Small intestine (tissue), 7 donors: Measurements from ENCODE around the gene ELF3. TPM values are rescaled to one million over a fixed set of nuclear protein-coding genes. Genes with fewer than 3 reads are reported as not detected.
A peak's percentile ranks its signal among the peaks of the same experiment; 100 is the strongest.

Source experiments
- DNase-seq, 2 donors: peaks; one replicate each; pipeline versions ENCODE4 v3.0.0 to v3.0.0-alpha.2; 2013
- FAIRE-seq: peaks from 2 replicates; lab custom pipeline; 2012; peaks lifted over from hg19 to GRCh38; lab: Jason Lieb, UNC
- H3K27ac ChIP-seq, 3 donors: one replicate each; pipeline ENCODE4 v1.5.1; 2013; ENCODE audit warnings: low read length in 2 of 3, mild to moderate bottlenecking in 2 of 3, control low read depth in 1 of 3, inconsistent platforms in 1 of 3, low read depth in 1 of 3, moderate library complexity in 1 of 3
- H3K27me3 ChIP-seq, 3 donors: one replicate each; pipeline ENCODE4 v1.6.1; 2013; ENCODE audit warnings: low read length in 3 of 3, inconsistent platforms in 1 of 3; ENCODE audit not compliant: control insufficient read depth in 3 of 3, insufficient read depth in 3 of 3
- H3K36me3 ChIP-seq, 3 donors: one replicate each; pipeline ENCODE4 v1.6.1; 2013; ENCODE audit warnings: low read length in 3 of 3, inconsistent platforms in 1 of 3, low read depth in 1 of 3, mild to moderate bottlenecking in 1 of 3, moderate library complexity in 1 of 3; ENCODE audit not compliant: control insufficient read depth in 3 of 3, insufficient read depth in 2 of 3
- H3K4me1 ChIP-seq, 3 donors: one replicate each; pipeline ENCODE4 v1.6.1; 2013; ENCODE audit warnings: low read length in 2 of 3, inconsistent platforms in 1 of 3, low read depth in 1 of 3, mild to moderate bottlenecking in 1 of 3, moderate library complexity in 1 of 3; ENCODE audit not compliant: control insufficient read depth in 3 of 3, insufficient read depth in 2 of 3
- H3K4me3 ChIP-seq, 3 donors: one replicate each; pipeline ENCODE4 v1.5.1; 2013; ENCODE audit warnings: low read length in 3 of 3, control low read depth in 1 of 3, inconsistent platforms in 1 of 3, low read depth in 1 of 3, mild to moderate bottlenecking in 1 of 3, moderate library complexity in 1 of 3
- H3K9me3 ChIP-seq, 2 donors: one replicate each; pipeline ENCODE4 v1.6.1; 2013; ENCODE audit warnings: low read depth in 1 of 2, low read length in 1 of 2; ENCODE audit not compliant: control insufficient read depth in 2 of 2, insufficient read depth in 1 of 2
- WGBS, 3 donors: extraction: QIAGEN DNeasy Blood & Tissue Kit; methylation state at CpG; one replicate each; pipeline ENCODE4 v1.1.7; 2013; 5-methylcytosine and 5-hydroxymethylcytosine counted together
- polyA plus RNA-seq, 4 donors: library from polyadenylated mRNA; stranded (reverse) in 3 of 4; unstranded in 1 of 4; fragments of 200-250 nt in 3 of 4; fragments of 120-200 nt in 1 of 4; gene quantifications; one replicate each; pipeline versions ENCODE4 v1.2.1 to v1.2.3, GENCODE V29; 2013
- donor health status: healthy with polysubstance abuse.
- donor health status: control.
- donor health status: control.
- donor health status: Bipolar disorder and iron deficiency.
- donor health status: healthy.

ELF3 gene
- polyA plus RNA-seq, 4 donors, result 261 to 708 (median 441) TPM

DNA sequence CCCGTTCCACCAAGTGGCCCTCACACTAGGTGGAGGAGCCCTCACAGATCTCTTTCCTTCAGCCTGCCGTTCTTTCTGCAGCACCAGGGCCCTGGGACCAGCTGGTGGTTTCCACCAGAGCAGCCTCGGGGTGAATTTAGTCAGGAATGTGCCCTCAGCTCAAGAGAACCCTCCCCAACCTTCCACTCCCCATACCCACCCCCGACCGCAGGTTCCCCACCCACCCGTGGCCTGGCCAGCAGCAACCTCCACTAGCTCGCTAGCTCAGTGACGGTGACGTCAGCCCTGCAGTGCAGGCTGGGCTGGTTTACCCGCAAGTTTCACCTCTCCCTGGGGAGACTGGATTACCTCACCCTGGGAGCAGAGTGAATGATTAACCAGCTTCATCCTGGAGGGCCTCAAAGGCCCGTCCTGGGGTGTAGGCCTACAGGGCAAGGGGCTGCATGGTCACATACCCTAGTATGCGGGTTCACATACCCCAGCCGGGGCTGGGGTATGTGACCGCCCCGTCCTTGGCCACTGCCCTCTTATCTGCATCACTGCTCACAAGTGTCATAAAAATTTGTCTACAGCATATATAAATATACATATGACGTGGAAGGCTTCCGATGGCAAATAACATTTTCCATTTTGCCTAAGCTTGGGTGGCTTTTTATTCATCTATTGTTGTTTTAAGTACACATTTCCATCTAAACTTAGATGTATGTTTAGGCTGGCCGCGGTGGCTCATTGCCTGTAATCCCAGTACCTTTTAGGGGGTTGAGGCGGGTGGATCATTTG lies 24.5 kb downstream of the ELF3 start:
- Histone ChIP-seq H3K4me3 (peak overlapping the region in 1 of 3 donors; percentile 6), H3K27me3 (no peaks in the 10 kb centered on the region), H3K27ac (peak overlapping the region; percentile 93 to 98 (median 97)), H3K36me3 (no peaks in the 10 kb centered on the region), H3K9me3 (peaks cover 0 to 5% of the 10 kb centered on the region in 2 donors), H3K4me1 (peaks cover 0 to 42% (median 9%) of the 10 kb centered on the region in 3 donors)
- FAIRE-seq (no peak), DNase-seq (peak; percentile 98)
- 16 to 42% (median 28%) methylated on average over 19 to 20 of the region's 20 CpGs for WGBS, 3 donors

DNA sequence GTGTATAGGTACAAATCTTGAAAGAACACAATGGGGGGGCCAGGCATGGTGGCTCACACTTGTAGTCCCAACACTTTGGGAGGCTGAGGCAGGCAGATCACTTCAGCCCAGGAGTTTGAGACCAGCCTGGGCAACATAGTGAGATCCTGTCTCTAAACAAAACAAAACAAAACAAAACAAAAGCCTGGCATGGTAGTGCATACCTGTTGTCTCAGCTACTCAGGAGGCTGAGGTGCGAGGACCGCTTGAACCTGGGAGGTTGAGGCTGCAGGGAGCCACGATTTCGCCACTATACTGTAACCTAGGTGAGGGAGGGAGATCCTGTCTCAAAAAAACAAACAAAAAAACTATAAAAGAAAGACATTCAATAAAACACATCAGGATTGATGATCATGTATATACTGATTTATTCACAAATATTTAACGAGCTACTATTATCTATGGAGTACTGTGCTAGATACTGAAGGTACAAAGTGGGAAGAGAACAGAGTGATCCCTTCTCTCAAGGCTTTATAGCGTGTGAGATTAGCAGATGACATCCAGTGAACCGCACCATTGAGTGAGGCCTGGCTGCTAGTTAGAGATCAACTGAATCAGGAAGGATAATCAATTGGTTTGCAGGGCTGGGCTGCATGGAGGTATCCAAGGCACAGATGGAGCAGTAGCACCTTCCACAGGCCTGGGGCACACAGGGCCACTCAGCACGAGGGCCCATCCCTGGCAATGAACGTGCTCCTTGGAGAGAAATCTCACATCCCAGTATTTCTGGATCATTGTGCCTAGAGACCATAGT lies 26.4 kb downstream of the ELF3 start:
- Histone ChIP-seq H3K27ac (peak overlapping the region; percentile 73 to 98 (median 80)), H3K4me1 (peaks cover 0 to 34% (median 9%) of the 10 kb centered on the region in 3 donors), H3K9me3 (peaks cover 0 to 5% of the 10 kb centered on the region in 2 donors), H3K36me3 (no peaks in the 10 kb centered on the region), H3K27me3 (no peaks in the 10 kb centered on the region), H3K4me3 (no peak overlapping the region)
- FAIRE-seq, result no peak
- WGBS, 3 donors, result 59 to 80% (median 74%) methylated on average over 9 of the region's 9 CpGs
- DNase-seq, result peak in 1 of 2 donors; percentile 92

- 71 to 83% (median 77%) methylated on average over 4 of the region's 4 CpGs for WGBS, 3 donors
- peaks cover 0 to 44% (median 9%) of the 10 kb centered on the region in 3 donors for H3K4me1 ChIP-seq
- no peaks in the 10 kb centered on the region for H3K27me3 ChIP-seq
- peak overlapping the region; percentile 9 to 98 (median 38) for H3K27ac ChIP-seq
- FAIRE-seq, result no peak
- H3K4me3 ChIP-seq, result no peak overlapping the region
- H3K9me3 ChIP-seq, result peaks cover 0 to 5% of the 10 kb centered on the region in 2 donors
- no peaks in the 10 kb centered on the region for H3K36me3 ChIP-seq
- peak; percentile 50 to 72 for DNase-seq
Observed at GRCh38 chr1:202037706-202038296, 27.4 kb downstream of the ELF3 start.

GRCh38 chr1:202038688-202039346 lies 28.4 kb downstream of the ELF3 start:
- no peaks in the 10 kb centered on the region for H3K27me3 ChIP-seq
- FAIRE-seq (no peak), DNase-seq (no peak)
- H3K4me1 ChIP-seq, result peaks cover 0 to 45% (median 8%) of the 10 kb centered on the region in 3 donors
- H3K36me3 ChIP-seq, result no peaks in the 10 kb centered on the region
- 86 to 90% (median 87%) methylated on average over 2 of the region's 2 CpGs for WGBS, 3 donors
- H3K9me3 ChIP-seq, result peaks cover 0 to 5% of the 10 kb centered on the region in 2 donors
- no peak overlapping the region for H3K4me3 ChIP-seq
- H3K27ac ChIP-seq, result no peak overlapping the region

DNA sequence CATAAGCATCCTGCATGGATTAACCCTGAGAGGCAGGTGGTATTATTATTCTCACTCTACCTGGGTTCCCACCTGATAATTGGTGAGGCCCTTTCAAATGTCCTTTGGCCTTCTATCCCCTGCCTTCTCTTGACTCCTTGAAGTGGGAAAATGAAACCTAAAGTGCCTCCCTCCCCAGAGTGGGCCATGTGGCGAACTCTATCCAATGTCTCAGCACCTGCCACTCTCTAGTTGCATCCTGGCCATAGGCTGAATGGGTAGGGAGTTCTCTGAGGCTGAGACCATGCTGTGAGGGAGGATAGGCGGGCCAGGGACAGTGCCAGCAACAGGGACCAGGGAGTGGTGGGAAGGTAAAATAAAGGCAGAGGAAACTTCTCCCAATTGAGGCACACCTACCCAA lies 35.3 kb downstream of the ELF3 start:
- Histone ChIP-seq H3K36me3 (peaks cover 0 to 2% (median 0%) of the 10 kb centered on the region in 3 donors), H3K4me3 (no peak overlapping the region), H3K9me3 (no peaks in the 10 kb centered on the region), H3K4me1 (peaks cover 4 to 56% (median 6%) of the 10 kb centered on the region in 3 donors), H3K27me3 (no peaks in the 10 kb centered on the region), H3K27ac (peak overlapping the region; percentile 82 to 99 (median 97))
- FAIRE-seq (no peak), DNase-seq (peak; percentile 61 to 64)
- 5 to 60% (median 28%) methylated on average over 2 of the region's 2 CpGs for WGBS, 3 donors

DNA sequence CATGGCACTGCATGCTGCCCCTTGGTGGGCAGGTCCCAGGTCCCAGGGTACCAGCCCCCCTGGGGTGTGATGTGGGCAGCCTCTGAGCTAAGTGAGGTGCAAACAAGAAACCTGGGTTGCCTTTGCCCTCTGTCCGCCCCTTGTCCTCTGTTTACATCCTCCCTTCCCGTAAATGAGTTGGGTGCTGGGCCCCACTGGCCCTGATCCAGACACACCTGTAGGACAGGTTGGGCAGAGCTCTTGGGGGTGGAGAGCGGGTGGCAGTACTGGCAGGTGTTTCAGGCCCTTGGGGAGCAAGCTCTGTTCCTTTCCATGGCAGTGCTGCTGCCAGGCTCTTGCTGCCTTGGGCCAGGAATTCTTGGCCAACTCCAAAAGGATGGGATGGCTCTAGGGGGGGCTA lies 35.8 kb downstream of the ELF3 start:
- Histone ChIP-seq H3K9me3 (no peaks in the 10 kb centered on the region), H3K27me3 (no peaks in the 10 kb centered on the region), H3K4me1 (peaks cover 4 to 56% (median 6%) of the 10 kb centered on the region in 3 donors), H3K36me3 (peaks cover 0 to 2% (median 0%) of the 10 kb centered on the region in 3 donors), H3K27ac (peak overlapping the region; percentile 82 to 99 (median 97)), H3K4me3 (no peak overlapping the region)
- peak; percentile 94 to 99 for DNase-seq
- WGBS, 3 donors, result 24 to 62% (median 32%) methylated on average over 3 of the region's 3 CpGs
- no peak for FAIRE-seq

DNA sequence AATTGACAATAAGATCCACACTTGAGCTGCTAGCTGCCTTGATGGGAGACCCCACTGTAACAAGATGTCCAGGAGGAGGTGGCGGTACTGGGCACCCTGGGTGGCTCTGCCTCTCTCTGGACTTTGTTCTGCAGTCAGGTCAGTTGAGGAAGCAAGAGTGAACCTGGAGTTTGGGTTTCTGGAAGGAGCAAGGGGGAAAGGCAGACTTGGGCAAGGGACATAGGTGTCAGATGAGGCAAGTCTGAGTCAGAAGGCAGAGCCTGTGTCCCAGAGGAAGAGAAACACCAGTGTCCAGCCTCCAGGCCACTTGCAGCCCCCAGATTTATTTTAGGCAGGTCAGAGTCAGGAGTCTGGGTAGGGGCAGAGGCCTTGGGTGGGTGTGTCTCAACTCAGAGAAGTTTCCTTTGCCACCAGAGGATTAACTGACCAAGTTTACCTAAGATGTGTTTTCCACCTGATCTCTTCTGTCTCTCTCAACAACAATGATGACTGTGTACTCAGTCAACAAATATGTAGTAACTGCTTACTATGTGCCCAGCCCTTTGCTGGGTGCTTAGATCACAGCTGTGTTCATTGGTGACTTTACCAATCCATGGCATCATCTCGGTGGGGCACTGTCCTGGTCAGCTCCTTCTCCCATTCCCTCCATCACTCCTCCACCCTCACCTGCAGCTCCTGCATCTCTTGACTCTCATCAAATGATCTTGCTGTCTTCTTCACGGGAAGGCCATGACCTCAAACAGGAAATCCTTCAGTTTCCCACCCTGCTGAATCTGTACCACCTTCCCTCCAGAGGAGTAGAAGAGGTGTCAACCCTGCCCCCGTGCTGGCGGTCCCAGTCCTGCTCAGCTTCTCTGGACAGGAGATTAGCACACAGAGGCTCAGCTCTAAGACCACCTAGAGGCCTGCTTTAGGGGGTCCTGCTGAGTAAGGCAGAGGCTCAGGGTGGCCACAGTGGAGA lies 36.6 kb downstream of the ELF3 start:
- Histone ChIP-seq H3K27me3 (no peaks in the 10 kb centered on the region), H3K4me1 (peaks cover 4 to 54% (median 6%) of the 10 kb centered on the region in 3 donors), H3K9me3 (no peaks in the 10 kb centered on the region), H3K4me3 (no peak overlapping the region), H3K36me3 (peaks cover 0 to 2% (median 0%) of the 10 kb centered on the region in 3 donors), H3K27ac (peak overlapping the region; percentile 82 to 99 (median 97))
- FAIRE-seq, result no peak
- DNase-seq, result peak; percentile 56 to 87
- WGBS, 3 donors, result 38 to 55% (median 44%) methylated on average over 5 of the region's 5 CpGs
